C4-2B (cell line): ENCODE measurements around the gene ANK3.

ENCODE experiments used
- ZFX ChIP-seq: fragments of 450-650 bp; IDR thresholded peaks from 2 replicates; pipeline ENCODE4 v1.6.1; 2017
- TF ChIP-seq, protein P1 (sequence below): fragments of 450-650 bp; conservative IDR thresholded peaks from 2 replicates; pipeline ENCODE4 v1.5.1; 2017; ENCODE audit warnings: mild to moderate bottlenecking

DNA sequence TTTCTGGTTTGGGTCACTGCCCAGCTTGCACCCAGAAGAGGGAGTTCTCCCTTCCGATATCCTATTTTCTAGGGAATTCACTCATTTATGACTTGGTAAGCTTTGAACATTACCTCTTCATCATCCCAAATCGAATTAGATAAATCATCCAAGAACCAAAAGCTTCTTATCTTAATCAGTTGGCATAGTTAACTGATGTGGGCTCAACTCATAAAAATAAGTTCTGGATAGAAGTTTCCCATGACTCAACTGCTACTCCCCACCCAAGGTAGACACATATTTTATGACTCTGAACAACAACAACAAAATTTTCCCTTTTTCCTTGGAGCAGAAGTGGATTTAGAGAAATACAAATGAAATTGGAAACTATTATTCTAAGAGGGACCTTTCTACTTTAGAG is 380.4 kb downstream of the ANK3 start:
- TF ChIP-seq, protein P1, sequence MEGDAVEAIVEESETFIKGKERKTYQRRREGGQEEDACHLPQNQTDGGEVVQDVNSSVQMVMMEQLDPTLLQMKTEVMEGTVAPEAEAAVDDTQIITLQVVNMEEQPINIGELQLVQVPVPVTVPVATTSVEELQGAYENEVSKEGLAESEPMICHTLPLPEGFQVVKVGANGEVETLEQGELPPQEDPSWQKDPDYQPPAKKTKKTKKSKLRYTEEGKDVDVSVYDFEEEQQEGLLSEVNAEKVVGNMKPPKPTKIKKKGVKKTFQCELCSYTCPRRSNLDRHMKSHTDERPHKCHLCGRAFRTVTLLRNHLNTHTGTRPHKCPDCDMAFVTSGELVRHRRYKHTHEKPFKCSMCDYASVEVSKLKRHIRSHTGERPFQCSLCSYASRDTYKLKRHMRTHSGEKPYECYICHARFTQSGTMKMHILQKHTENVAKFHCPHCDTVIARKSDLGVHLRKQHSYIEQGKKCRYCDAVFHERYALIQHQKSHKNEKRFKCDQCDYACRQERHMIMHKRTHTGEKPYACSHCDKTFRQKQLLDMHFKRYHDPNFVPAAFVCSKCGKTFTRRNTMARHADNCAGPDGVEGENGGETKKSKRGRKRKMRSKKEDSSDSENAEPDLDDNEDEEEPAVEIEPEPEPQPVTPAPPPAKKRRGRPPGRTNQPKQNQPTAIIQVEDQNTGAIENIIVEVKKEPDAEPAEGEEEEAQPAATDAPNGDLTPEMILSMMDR: no peak
- no peak for TF ChIP-seq ZFX
